Activated T-cell treated with anti-CD3 and anti-CD28 coated beads for 24 hours (primary cell): ENCODE data around the gene TMPRSS11D.

ENCODE experiments used
- DNase-seq: peaks from one replicate; pipeline ENCODE4 v3.0.0-alpha.2; 2020; ENCODE audit warnings: low read depth

TMPRSS11D gene

GRCh38 chr4:67883902-67884301 lies at the start of gene TMPRSS11D:
TSS of gene TMPRSS11D (minus strand) at chr4:67884002. CDS start at chr4:67883933, 69 bp downstream.
- no peak for DNase-seq

GRCh38 chr4:67933038-67933437 lies 49.2 kb upstream of the TMPRSS11D start:
- no peak for DNase-seq

GRCh38 chr4:67931256-67931655 lies 47.5 kb upstream of the TMPRSS11D start:
- no peak for DNase-seq

- DNase-seq: no peak
Measured at GRCh38 chr4:67929426-67929825, 45.6 kb upstream of the TMPRSS11D start.

- DNase-seq: no peak
Measured at GRCh38 chr4:67928546-67928945, 44.7 kb upstream of the TMPRSS11D start.

- DNase-seq: no peak
Measured at GRCh38 chr4:67927251-67927650, 43.4 kb upstream of the TMPRSS11D start.

GRCh38 chr4:67926485-67926884 lies 42.7 kb upstream of the TMPRSS11D start:
- no peak for DNase-seq

- DNase-seq: no peak
Measured at GRCh38 chr4:67922697-67923096, 38.9 kb upstream of the TMPRSS11D start.

- no peak for DNase-seq
Measured at GRCh38 chr4:67918428-67918827, 34.6 kb upstream of the TMPRSS11D start.

- DNase-seq: no peak
Measured at GRCh38 chr4:67915400-67915966, 31.7 kb upstream of the TMPRSS11D start.

GRCh38 chr4:67912080-67912479 lies 28.3 kb upstream of the TMPRSS11D start:
- DNase-seq: no peak

- no peak for DNase-seq
Measured at GRCh38 chr4:67911638-67912037, 27.8 kb upstream of the TMPRSS11D start.

- no peak for DNase-seq
Measured at GRCh38 chr4:67911141-67911540, 27.3 kb upstream of the TMPRSS11D start.

- no peak for DNase-seq
Measured at GRCh38 chr4:67910585-67910905, 26.7 kb upstream of the TMPRSS11D start.

- no peak for DNase-seq
Measured at GRCh38 chr4:67909905-67910584, 26.2 kb upstream of the TMPRSS11D start.

GRCh38 chr4:67907650-67908049 lies 23.8 kb upstream of the TMPRSS11D start:
- DNase-seq: no peak

- DNase-seq: no peak
Measured at GRCh38 chr4:67899096-67899495, 15.3 kb upstream of the TMPRSS11D start.

GRCh38 chr4:67897686-67898085 lies 13.9 kb upstream of the TMPRSS11D start:
- DNase-seq: no peak

GRCh38 chr4:67896421-67897065 lies 12.7 kb upstream of the TMPRSS11D start:
- no peak for DNase-seq

GRCh38 chr4:67894659-67895058 lies 10.9 kb upstream of the TMPRSS11D start:
- no peak for DNase-seq

GRCh38 chr4:67892905-67893304 lies 9.1 kb upstream of the TMPRSS11D start:
- DNase-seq: no peak

- DNase-seq: no peak
Measured at GRCh38 chr4:67892253-67892652, 8.5 kb upstream of the TMPRSS11D start.

- DNase-seq: no peak
Measured at GRCh38 chr4:67891645-67892044, 7.8 kb upstream of the TMPRSS11D start.

GRCh38 chr4:67886281-67886680 lies 2.5 kb upstream of the TMPRSS11D start:
- DNase-seq: no peak
